ENCODE data around the gene LCK.

The LCK gene

DNA sequence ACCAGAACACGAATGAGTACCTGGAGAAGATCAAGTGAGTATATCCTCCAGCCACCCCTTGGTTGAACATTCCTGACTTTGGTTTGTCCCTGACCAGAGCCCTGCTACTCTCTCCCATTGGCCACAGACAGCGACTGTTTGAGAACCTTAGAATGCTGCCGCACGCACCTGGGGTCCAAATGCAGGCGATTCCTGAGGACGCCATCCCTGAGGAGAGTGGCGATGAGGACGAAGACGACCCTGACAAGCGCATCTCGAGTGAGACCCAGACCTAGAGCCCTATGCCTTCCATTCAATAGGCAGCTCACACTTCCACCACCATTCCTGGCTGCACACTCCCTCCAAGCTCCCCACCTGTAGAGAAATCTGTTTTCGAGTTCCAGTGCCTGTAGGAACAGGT lies 80.5 kb downstream of the LCK start:
- DNase-seq (ENCODE audit: low read depth): no peak
- H3K4me3 ChIP-seq (ENCODE audit: low read length): no peak overlapping the region

DNA sequence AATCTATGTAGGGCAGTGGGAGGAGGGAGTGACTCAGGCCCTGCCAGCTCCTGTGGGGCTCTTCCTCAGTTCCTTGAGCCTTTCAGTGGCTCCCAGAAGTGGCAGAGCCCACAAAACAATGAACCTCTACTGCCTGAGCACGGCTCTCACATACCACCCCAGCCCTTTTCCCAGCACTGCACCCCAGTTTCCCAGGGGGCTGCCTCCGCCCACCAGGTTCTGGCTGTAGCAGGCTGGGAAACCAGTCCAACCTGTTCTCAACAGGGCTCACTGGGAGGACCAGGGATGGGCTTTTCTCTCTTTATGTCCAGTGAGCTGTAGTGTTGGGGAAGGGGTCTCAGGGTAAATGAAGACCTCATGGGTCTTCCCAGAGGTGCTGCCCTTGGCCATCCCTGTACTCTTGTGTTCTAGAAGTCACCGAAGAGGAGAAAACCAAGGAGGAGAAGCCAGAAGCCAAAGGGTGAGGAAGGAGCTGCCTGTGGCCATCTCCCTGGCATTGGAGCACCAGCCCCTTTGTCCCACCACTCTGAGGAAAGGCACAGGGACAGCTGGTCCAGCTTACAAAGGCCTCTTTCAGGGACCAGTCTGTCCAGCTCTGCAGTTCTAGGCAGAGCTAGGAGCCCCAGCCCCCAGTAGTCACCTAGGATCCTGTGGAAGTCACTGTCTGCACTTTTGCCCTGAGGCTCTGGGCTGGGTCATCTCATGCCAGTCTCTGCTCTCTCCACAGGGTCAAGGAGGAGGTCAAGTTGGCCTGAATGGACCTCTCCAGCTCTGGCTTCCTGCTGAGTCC lies 81.4 kb downstream of the LCK start:
- TF ChIP-seq, protein P1, sequence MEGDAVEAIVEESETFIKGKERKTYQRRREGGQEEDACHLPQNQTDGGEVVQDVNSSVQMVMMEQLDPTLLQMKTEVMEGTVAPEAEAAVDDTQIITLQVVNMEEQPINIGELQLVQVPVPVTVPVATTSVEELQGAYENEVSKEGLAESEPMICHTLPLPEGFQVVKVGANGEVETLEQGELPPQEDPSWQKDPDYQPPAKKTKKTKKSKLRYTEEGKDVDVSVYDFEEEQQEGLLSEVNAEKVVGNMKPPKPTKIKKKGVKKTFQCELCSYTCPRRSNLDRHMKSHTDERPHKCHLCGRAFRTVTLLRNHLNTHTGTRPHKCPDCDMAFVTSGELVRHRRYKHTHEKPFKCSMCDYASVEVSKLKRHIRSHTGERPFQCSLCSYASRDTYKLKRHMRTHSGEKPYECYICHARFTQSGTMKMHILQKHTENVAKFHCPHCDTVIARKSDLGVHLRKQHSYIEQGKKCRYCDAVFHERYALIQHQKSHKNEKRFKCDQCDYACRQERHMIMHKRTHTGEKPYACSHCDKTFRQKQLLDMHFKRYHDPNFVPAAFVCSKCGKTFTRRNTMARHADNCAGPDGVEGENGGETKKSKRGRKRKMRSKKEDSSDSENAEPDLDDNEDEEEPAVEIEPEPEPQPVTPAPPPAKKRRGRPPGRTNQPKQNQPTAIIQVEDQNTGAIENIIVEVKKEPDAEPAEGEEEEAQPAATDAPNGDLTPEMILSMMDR (IDR thresholded peaks at IDR 0.05; ENCODE audit: insufficient read depth, low read depth, low read length, missing control alignments): no peak
- H3K4me3 ChIP-seq (ENCODE audit: low read length): no peak overlapping the region
- peak; percentile 71 for DNase-seq (ENCODE audit: low read depth)

More for the DNA sequence above, 80.5 kb downstream of the LCK start:
- TF ChIP-seq, protein P1 (IDR thresholded peaks at IDR 0.05; ENCODE audit: insufficient read depth, low read depth, low read length, missing control alignments): no peak

DNA sequence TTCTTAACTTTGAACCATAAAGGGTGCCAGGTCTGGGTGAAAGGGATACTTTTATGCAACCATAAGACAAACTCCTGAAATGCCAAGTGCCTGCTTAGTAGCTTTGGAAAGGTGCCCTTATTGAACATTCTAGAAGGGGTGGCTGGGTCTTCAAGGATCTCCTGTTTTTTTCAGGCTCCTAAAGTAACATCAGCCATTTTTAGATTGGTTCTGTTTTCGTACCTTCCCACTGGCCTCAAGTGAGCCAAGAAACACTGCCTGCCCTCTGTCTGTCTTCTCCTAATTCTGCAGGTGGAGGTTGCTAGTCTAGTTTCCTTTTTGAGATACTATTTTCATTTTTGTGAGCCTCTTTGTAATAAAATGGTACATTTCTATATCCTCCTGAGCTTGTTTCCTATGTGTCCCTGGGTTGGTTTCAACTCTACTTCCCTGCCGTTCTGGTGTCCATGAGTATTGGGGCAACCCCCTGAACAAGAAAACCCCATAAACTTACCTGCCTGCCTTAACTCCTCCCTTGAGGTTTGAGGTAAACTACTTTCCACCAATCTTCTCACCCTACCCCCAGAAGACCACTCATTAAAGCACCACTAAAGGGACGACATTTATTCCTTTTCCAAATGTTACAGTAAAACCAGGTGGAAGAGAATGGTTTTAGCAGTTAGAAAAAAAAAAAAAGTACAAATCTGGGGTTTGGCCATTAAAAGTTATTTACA lies 82.3 kb downstream of the LCK start:
- TF ChIP-seq, protein P1 (IDR thresholded peaks at IDR 0.05; ENCODE audit: insufficient read depth, low read depth, low read length, missing control alignments): no peak
- DNase-seq (ENCODE audit: low read depth): no peak
- H3K4me3 ChIP-seq (ENCODE audit: low read length): no peak overlapping the region

DNA sequence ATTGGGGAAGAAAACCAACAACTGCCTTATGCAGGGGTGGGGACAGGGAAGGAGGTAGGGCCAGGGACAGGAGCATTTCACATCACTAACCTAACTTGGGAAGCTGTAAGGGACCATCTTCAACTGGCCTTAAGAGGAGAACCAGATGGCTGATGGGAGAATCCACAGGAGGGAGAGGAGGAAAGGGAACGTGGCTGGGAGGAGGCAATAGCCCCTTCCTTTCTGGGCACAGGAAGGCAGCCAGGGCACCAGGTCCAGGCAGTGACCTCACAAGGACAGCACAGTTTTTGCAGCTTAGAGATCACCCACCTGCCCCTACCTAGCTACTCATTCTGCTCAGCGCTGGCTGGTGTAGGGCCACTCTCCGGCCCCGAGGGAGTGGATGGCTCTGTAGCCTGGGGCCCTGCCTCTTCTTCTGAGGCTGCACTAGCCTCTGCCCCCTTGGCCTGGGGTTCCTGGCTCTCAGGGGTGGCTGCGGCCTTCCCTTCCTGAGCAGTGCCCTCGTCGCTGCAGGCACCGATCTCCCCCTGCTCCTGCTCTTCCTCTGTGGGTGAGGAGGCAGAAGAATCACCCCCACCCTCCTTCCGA lies 83.3 kb downstream of the LCK start:
- no peak overlapping the region for H3K4me3 ChIP-seq (ENCODE audit: low read length)
- TF ChIP-seq, protein P1 (IDR thresholded peaks at IDR 0.05; ENCODE audit: insufficient read depth, low read depth, low read length, missing control alignments): no peak
- no peak for DNase-seq (ENCODE audit: low read depth)

DNA sequence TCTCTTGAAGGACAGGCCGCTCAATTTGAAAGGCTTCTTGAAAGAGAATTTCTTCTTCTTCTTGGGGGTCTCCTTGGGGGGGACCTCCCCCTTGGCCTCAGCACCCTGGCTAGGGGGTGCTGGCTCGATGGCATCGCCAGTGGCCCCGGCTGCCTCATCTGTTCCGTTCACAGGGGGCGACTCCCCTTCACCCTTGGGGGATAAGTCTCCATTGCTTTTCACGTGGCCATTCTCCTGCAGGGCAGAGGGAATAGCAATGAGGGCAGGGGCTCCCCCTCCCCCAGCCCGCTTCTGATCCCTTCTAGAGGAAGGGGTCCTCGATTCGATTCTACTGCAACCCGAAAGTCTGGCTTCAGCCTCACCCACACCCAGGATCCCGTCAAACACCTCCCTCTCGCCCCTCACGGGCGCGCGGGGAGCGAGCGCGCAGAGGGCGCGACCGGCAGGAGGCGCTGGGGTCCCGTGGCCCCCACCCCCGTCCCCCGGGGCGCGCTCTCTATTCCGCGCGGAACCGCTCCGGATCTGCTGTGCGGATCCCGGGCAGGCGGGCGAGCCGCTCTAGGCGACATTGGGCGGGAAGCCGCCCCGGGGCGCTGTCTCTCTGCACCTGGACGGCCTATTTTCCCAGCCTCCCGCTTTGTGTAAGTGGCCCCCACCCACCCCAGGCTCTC lies 83.9 kb downstream of the LCK start:
- TF ChIP-seq, protein P1 (IDR thresholded peaks at IDR 0.05; ENCODE audit: insufficient read depth, low read depth, low read length, missing control alignments): peak; percentile 36
- DNase-seq (ENCODE audit: low read depth): peak; percentile 35
- H3K4me3 ChIP-seq (ENCODE audit: low read length): peak overlapping the region; percentile 47

DNA sequence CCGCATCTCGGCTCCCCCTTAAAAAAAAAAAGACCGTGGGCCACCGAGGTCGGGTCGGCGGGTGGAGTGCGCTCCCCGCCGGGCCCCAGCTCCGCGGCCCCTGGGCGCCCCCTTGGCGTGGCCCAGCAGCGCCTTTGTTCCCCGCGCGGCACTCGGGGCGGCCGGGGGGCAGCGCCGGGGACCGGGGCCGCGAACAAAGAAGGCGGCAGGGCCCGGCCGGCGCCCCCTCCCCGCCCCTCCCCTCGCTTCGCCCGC lies 84.4 kb downstream of the LCK start:
- TF ChIP-seq, protein P1 (IDR thresholded peaks at IDR 0.05; ENCODE audit: insufficient read depth, low read depth, low read length, missing control alignments): no peak
- H3K4me3 ChIP-seq (ENCODE audit: low read length): peak overlapping the region; percentile 47
- no peak for DNase-seq (ENCODE audit: low read depth)

Measured in epithelial cell of esophagus (primary cell).